Stimulated activated CD4-positive, alpha-beta T cell treated with anti-CD3 and anti-CD28 coated beads, Interleukin-1b, Interleukin-23, amount 100 ng/mL, for 4 hours (primary cell): ENCODE measurements around the gene TBC1D22A.
"Not testable (repeated sequence)": the region's sequence is repeated elsewhere in the genome, so short reads cannot be mapped to it uniquely, and the experiment has no call there.

Experiments
- DNase-seq, 2 donors: peaks; one replicate each; pipeline ENCODE4 v3.0.0-alpha.2; 2020; ENCODE audit warnings: low read depth in 2 of 2

Gene TBC1D22A

DNA sequence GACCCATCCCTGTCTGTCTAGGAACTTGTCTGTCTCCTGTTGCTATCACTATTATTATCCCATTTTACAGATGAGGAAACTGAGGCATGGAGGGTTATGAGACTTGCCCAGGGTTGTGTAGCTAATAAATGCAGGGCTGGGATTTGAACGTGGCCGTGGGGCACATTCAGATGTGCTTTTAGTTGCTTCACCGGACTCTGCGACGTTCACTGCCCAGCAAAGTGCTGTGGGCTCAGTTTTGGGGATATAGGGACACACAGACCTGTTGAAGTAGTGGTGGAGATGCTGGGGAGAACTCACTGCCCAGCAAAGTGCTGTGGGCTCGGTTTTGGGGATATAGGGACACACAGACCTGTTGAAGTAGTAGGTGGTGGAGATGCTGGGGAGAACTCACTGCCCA is 405.5 kb downstream of the TBC1D22A start:
- not testable (repeated sequence) for DNase-seq

DNA sequence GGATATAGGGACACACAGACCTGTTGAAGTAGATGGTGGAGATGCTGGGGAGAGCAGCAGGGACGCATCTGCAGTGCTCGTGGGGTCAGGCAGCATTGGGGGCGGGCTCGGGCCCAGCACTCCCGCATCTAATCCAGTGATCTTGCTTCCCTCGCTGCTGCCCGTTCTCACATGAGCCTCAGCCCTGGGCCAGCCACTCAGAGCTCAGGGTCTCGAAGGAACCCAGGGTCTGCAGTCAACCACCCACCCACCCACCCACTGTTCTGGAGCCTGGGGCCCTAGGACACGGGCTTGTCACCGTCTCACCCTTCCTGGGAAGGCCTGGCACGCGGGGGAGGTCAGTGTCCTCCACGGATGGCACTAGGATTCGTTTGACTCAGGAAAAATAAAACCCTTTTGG is 406.0 kb downstream of the TBC1D22A start:
- DNase-seq: no peak

DNA sequence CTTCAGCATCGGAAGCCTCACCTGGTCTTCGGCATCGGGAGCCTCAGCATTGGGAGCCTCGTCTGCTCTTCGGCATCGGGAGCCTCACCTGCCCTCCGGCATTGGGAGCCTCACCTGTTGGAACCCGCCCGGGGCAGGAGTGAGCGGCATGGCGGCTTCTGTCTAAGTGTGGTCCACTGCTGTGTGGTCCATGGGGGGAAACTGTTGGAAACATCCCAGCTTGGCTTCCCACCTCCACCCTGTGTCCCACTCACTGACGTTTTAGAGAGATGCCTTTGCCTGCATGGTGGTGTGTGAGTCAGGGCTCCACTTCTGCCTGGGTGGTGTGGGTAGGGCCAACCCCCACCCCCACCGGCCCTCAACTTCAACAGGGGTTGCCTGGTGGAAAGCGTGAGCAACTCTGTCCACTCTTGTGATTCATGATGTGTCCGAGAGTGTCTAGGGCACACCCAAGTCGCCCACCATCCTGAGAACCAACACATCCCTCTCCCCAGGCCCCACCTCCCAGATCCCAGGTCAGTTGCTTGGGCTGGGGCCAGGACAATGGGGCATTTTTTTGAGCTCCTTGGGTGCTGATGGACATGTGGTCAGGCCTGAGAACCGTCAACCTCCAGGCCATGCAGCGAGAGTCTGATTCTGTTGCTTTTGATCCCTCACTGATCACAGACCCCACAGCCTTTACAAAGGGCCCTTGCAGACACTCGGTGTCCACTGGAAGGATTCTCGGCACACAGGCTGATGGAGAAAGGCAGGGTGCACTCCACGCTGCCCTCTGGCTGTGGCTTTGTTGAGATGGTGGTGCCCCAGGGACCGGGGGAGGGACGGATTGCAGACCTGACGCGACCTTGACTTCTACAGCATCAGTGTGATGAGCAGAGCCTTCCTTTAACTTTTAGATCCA is 406.7 kb downstream of the TBC1D22A start:
- DNase-seq: no peak

DNA sequence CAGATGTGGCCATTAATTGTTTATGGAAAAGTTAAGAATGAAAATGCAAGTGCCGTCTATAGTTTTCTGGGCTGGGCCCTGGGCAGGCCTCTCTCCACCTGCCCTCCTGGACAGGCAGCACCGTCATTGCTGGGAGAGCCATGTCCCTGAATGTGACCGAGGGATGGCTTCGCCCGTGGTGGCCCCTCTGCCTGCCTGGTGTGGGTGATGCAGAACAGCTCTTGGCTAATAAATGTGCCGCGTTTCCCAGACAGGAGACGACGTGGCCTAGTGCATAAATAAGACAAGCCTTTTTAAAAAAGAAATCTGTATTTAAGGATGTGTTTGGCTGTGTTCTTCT is 407.3 kb downstream of the TBC1D22A start:
- DNase-seq: no peak

DNA sequence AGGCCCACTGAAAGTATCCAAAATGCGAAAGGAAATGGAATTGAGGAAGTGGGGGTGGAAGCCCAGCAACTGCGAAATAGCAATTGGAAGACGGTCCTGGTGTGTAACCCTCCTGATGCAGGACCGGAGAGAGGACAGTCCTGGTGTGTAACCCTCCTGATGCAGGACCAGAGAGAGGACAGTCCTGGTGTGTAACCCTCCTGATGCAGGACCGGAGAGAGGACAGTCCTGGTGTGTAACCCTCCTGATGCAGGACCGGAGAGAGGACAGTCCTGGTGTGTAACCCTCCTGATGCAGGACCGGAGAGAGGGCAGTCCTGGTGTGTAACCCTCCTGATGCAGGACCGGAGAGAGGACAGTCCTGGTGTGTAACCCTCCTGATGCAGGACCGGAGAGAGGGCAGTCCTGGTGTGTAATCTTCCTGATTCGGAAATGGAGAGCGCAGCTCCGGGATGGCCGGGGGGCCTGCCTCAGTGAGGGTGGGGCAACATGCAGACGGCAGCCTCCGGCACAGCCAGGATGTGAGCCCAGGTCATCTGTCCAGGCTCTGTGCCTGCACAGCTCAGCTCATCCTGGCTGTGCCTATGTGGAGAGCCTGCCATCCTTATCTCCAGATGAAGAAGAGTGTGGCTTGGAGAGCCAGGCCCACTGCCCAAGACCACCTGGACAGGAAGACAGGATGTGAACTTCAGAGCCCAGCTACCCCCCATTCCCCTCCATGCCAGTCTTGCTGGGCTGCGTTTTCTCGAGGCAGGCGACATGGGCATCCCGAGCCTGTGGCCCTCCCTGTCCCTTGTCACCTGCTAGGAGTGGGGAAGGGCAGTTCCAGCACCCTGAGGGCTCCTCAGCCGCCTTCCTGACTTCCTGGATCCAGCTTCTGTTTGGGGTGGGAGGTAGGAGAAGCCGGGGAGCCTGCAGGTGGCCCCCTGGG is 408.3 kb downstream of the TBC1D22A start:
- DNase-seq: not testable (repeated sequence)

DNA sequence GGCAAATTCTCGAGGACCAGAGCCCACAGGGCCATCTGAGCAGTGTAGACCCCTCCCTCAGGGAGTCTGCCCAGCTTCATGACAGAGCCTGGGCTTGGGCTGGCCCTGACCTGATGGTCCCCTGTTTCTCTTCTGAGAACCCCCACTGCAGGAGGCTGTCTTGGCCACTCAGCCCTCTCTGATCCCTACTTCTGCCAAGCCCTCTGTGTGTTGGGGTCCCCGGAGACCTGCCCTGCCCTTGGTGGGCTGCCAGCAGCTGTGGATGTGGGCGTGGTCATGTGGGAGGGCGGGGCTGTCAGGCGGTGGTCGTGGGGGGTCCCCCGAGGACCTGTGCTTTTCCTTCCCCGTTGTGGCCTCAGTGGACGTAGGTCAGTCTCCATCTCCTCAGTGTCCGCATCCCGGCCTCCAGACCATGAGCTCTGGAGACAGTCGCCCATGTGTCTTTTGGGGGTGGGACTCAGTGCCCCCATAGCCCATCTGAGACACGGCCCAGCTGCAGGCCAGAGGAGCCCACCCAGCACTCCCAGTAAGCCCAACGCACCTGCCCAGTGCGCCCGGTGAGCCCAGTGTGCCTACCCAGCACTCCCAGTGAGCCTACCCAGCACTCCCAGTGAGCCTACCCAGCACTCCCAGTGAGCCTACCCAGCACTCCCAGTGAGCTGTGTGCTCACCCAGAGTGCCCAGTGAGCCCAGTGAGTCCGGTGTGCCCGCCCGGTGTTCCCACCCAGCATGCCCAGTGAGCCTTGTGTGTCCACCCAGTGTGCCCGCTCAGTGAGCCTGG is 409.2 kb downstream of the TBC1D22A start:
- no peak for DNase-seq

DNA sequence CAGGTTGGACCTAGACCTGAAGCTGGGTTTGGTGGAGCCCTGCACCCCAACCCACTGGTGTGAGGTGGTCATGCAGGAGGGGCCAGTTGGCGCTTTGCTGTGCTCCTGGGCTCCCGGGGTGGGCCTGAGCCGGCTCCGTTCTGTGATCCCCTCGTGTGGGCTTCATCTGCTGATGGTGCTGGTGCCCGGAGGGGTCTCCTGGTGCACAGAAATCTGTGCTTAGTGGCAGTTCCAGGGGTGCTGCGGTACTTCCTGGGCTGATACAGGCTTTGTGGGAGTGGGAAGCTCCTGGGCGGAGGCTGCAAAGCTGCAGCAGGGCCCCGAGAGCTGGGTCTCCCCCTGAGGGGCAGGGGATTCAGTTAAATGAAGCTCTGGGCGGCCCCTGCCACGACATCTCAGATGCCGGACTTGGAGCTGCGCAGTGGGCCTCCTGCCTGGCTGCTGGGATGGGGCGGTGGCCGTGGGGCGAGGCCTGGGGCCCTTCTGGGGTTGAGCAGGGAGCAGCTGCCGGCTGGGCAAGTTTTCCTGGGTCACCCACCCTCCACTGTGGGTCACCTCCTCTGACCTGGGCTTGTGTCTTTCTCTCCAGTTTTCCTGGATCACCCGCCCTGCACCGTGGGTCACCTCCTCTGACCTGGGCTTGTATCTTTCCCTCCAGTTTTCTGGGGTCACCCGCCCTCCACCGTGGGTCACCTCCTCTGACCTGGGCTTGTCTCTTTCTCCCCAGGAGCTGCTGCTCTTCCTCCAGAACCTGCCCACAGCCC is 410.5 kb downstream of the TBC1D22A start:
- DNase-seq: no peak

DNA sequence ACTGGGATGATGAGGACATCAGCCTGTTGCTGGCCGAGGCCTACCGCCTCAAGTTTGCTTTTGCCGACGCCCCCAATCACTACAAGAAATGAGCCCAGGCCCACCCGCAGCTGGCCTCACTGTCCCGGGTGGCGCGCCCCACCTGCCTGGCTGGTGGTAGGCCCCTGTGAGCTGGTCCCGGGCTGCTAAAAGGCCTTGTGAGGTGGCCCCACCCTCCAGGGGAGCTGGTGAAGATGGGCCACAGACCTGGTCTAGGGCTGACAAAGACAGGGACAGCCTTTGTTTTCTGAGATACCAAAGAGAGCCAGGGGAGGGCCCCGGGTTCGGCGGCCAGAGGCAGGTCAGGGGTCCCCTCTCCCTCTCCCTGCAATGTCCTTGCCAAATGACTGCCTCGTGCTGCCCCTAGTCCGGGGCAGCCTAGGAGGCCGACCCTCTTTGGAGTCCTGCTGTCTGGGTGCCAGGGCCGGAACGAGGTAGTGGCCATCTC is 411.1 kb downstream of the TBC1D22A start:
- DNase-seq: no peak

DNA sequence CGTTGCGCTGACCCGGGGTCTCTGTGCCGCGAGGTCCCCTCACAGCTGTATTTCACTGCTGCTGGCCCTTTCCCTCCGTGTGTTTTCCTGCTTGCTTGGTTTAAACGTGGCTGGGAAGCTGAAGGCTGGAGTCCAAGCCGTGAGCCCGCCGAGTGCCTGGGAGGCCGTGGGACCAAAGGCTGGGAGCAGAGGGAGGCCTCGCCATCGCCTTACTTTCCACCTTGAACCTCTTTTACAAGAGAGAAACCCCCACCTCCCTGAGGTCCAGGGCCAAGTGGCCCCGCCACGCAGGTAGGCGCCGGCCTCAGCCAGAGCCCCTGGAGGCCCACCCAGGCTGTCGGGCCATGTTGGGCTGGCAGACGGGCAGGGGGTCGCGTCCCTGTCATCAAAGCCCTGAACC is 411.6 kb downstream of the TBC1D22A start:
- no peak for DNase-seq

DNA sequence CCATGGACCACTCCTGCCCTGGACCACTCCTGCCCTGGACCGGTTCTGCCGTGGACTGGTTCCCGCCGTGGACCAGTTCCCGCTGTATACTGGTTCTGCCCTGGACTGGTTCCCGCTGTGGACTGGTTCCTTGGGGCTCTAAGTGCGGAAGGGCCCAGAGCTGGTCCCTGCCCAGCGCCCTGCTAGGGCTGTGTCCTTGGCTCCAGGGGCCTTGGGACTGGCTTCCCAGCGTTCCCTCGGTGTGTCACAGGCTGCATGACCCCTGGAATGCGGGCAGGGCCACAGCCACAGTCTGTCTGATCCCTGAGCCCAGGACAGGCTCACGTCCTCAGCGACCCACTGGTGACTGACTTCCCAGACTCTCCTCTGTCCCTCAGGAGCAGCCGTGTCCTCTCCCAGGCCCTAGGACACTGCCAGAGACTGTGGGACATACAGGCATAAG is 412.2 kb downstream of the TBC1D22A start:
- DNase-seq: no peak

DNA sequence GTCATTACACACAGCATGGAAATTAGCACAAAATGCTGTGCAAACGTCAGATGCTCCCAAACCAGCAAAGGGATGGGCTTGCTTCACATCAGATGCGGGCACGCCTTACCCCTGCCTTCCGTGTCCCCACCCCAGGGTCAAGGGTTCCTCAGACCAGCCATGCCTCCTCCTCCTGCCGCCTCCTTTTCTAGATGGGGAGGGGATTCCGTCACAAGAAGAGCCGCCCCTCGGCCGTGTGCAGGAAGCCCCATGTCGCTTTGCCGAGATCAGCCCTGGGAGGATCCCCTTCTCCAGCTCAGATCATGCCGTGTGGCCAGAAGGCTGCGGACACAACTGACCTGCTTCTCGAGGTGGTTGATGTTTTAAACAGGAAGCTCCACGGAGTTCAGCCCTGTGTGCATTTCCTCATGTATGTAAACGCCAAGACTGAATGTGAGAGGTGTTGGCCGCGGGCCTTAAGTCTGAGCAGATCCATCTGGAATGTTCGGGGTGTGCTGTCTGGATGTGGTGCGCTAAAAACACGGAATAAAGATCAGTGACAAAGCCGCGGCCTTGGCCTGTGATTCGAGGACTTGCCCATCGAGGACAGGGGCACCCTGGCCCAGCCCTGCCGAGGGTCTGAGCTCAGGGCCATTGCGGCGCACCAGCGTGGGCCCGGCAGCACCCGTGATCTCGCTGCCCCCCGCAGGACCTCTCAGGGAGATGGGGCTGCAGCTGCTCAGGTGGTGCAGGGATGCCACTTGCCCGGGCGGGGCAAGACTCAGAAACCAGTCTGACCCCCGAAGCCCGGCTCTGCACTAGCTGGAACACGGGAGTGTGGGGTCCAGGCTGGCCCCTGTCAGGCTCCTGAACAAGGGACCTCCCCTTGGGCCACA is 412.9 kb downstream of the TBC1D22A start:
- no peak for DNase-seq

DNA sequence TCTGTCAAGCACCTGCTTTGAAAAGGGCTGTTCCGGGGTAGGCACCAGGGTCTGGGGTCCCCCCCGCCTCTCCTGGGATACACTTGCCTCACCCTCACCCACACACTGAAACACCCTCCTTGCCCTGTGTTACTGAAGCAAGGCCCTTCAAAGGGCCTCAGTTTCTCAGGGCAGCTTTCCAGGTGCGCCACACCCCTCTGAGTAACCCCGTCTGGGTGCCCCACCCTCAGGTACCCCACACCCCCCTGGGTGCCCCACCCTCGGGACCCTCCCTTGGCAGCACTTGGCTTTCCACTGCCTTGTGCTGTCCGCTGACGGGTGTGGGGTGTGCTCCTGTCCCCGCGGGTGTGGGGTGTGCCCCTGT is 413.6 kb downstream of the TBC1D22A start:
- no peak for DNase-seq

DNA sequence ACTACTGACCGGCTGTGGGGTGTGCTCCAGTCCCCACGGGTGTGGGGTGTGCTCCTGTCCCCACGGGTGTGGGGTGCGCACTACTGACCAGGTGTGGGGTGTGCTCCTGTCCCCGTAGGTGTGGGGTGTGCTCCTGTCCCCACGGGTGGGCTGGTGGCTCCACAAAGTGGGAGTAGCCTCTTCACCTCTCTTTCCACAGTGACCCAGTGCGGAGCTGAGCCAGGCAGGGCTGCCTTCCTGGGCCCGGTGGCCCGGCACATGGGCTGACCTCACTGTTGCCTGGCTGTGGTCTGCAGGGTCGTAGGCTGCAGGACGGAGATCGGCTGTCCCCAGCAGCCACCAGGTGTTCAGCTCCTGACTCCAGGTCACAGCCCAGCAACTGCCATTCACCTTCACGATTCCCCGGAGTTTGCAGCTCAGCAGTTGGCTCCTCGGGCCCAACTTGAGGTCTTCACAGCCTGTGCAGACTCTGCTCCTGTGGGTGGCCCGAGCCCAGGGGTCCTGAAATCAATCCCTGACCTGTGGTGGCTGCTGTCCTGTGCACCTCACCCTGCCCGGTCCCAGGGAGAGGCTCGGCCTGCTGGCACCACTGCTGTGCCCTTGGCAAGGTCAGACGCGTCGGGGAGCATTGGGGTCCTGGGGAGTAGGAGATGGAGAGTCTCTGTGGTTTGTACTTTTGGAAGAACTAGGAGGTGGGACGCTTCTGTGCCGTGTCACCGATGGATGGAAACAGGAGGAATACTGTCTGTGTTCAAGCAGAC is 414.3 kb downstream of the TBC1D22A start:
- no peak for DNase-seq

DNA sequence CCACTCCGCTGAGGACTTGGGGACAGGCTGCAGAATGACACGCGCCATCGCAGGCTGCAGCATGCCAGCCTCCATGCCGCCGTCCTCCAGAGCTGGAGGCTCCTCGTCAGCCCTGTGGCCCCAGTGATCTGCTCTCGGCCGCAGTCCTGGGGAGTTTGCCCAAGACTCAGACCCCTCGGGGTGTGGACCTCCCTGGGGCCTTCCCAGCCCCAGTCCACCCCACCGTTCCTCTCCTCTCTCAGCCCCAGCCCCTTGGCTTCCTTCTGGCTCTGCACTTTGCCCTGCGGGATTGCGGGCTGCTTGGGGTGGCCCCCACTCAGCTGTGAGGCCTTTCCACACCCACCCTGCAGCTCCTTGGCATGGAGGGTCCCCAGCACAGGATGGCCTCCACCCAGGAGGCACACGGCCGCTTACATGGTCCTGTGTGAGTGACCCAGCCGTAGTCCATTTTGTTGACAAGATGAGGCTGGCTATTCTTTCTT is 414.9 kb downstream of the TBC1D22A start:
- DNase-seq: no peak

DNA sequence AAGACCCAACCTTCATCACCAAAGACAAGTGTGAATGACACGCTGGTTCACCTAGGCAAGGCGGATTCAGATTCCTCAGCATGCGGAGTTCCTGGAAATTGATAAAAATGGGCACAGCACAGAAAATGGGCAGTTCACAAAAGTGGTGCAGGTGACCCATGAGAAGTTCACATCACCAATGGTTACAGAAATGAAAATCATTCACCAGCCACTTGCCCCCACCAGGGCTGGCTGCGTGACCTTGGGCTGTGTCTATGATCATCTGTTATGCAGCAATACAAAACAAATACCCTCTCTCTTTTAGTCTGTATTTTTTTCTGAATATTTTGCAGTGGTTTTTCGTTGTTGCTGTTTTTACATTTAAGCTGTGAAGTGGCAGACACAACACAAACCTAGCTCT is 415.9 kb downstream of the TBC1D22A start:
- DNase-seq: no peak

DNA sequence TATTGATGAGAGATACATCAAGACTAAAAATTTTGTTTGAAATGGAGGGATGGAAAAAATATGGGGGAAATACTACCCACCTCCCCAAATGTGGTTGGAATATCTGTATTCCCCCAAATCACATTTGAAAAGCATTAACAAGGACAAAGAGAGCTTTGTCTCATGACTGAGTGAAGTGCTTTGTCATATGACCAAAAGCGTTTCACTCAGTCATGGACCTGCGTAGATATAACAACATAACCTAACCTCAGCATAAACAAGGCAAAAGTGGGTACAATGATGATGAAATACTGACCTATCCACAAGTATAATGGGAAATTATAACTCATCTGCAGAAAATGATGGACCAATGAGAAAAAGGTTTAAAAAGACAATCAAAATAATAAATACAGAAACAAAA is 418.3 kb downstream of the TBC1D22A start:
- no peak for DNase-seq

DNA sequence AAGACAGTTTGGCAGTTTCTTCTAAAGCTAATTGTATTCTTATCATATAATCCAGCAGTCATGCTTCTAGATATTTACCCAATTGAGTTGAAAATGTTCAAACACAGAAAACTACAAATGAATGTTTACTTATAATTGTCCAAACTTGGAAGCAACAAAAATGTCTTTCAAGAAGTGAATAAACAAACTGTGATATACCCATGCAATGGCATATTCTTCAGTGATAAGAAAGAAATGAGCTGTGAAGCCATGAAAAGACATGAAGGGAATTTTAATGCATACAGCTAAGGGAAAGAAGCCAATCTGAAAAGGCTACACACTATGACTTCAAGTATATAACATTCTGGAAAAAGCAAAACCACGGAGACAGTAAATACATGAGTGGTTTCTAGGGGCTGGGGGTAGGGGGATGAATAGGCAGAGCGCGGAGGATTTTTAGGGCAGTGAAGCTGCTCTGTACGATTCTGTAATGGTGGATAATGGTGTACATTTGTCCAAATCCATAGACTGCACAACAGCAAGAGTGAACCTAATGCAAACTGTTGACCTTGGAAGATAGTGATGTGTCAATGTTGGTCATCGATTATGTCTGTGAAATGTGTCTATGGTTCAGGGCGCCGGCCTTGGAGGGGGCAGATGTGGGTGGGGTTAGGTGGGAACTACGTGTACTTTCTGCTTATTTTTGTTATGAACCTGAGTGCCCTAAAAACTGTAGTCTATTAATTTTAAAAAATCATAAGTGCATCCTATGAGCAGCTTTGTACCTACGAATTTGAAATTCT is 424.9 kb downstream of the TBC1D22A start:
- no peak for DNase-seq

DNA sequence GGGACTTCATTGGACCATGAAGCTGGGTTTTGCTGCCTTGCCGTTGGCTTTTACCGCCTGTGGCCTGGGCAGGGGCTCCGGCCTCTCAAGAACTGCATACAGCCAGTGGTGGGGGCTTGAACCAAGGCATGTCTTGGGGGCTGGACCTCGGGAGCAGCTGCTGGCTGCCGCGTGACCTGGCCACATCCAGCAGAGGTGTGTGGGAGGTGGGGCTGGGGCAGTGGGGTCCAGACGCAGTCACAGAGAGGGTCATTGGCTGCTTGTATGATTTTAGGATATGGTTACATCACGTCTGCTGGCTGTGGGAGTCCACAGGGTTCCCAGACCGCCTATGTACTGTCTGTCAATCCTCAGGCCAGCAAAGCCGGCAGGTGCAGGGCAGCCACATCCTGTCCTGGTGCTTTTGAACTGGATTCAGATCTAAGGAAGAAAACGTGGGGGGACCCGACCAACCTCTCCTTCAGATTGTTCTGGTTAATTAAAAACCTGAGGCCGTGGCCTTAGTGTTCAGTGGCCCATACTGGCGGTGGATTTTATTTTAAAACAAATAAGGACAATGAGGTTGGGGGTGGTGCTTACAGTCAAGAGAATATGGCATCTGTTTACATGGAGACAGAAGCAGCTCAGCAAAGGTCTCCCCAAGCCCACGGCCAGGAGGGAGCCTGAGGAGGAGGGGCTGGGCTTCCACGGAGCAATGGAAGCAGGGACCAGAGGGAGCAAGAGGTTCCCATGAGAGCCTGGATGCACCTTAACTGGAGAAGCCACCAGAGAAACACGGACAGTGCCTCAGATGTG is 426.0 kb downstream of the TBC1D22A start:
- DNase-seq: no peak
